Left hindlimb (tissue), 1 donor: ENCODE results near the gene SPOP.
"Not testable (repeated sequence)": the region's sequence is repeated elsewhere in the genome, so short reads cannot be mapped to it uniquely, and the experiment has no call there.

Experiments used
- DNase-seq: peaks from one replicate; pipeline ENCODE4 v3.0.0-alpha.2; 2018

The SPOP gene

DNA sequence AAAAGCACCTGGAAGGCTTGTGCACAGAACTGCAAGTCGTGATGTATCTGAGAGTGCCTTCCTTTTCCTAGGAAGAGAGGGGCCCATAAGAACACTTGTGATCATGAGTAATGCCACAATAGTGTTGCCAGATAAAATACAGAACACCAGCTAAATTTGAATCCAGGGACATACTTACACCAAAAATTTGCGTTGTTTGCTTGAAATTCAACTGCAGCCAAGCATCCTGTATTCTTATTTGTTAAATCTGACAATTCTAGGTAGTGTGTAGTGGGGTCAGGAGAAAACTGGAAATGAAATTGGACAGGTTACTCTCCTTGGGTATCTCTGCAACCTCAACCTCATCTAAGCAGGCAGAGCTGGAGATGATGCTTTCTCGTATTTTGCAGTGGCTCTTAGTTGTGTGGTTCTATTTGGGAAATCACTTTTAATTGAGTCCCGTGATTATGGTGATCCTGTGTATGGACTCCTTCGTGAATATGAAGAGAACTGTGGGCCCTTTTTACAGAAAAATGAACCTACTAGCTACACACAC, 17.9 kb upstream of the SPOP start:
- DNase-seq = no peak

DNA sequence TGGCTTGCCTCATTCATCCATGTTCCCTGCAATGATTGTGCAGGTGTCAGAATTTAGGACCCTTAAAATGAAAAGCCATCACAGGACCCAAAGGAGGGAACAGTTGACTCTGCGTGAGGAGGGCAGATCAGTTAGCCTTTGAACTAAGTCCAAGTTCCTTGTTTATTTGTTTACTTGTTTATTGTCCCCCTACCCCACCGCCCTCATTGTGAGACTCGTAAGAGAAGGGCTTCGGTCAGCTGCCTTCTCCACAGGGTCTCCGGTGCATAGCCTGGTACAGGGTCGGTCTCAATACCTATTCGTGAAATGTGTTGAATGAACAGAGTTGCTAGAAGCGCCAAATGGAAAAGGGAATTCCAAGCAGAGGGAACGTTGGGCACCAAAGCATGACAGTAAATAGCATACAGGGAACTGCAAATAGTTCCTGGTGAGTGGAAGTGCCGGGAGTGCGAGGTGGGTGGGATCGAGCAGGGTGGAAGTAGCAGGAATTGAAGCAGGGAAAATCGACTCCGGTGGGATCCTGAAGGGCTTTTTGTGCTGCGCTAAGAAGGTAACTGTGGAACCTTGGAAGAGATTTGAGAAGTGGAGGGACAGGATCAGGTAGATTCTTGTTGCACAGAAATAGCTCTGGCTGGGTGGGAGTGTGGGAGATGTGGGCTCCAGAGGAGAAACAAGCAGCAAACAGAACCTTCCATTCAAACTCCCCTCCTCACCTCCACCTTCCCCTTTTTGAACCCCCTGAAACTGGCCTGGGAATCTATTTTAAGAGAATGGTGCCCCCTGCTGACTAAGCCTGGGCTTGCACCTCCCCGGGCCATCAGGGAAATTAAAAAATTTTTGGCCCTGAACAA, 17.2 kb upstream of the SPOP start:
- peak; percentile 63 for DNase-seq

DNA sequence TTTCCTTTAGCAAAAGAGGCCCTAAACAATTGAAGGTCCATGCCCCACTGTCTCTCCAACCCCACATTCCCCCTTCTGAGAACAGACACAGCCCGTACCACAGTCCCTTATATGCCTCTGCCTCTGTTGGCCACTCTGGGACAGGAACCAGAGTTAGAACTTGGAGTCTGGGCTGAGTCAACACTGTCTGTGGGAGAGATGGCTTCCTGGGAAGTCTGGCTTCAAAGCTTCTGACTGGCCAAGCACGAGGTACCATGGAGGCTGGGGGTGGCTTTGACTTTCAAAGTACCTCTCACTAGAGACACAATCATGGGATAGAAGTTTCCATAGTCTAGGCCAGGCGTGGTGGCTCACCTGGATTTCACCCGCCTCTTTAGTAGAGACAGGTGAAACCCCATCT, 14.9 kb upstream of the SPOP start:
- no peak for DNase-seq

DNA sequence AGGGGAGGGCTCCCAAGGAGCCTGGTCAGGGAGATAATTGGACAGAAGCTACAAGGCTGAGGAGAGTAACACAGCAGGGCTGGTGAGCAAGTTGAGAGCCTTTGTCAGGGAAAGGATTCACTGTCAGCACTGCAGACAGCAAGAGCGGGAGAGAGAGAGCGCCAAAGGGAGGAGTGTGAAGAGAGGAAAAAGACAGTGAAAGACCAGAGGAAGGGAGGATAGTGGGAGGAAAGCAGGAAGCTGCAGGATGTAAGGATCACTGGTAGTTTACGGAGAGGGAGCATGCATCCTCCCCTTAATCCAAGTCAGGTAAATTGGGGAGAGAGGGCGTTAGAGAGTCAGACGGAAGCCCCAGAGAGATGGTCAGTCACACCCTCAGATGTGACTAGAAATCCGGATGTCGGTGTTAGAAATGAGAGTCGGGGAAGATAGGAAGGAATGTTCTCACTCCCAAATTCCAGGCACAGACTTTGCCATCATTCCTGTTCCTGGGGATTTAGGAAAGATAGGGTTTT, 13.8 kb upstream of the SPOP start:
- no peak for DNase-seq

DNA sequence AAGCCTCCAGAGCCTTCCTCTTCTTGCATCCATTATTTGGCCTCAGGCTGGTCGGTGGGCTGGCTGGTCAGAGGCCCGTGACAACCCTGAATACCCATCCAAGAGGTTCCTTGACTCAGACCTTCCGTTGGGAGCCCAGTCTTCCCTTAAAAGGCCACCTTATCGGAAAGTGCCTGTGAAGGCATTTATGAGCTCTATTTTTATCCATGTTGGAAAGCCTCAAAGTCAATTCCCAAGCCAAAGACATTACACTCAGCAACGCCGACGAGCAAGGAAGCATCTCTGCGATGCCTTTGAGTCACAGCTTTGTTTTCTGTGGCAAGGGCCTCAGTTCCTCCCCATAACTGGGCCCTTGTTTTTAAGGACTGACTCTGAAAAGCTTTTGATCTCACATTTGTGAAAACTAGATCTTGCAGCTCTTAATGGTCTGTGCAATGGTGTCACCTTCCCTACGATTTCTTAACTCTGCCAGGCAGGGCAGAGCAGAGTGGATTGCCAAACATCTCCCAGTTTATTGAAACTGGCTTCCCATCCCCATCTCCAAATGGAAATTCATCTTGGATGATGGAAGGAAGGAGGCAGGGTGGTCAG, 13.3 kb upstream of the SPOP start:
- no peak for DNase-seq

DNA sequence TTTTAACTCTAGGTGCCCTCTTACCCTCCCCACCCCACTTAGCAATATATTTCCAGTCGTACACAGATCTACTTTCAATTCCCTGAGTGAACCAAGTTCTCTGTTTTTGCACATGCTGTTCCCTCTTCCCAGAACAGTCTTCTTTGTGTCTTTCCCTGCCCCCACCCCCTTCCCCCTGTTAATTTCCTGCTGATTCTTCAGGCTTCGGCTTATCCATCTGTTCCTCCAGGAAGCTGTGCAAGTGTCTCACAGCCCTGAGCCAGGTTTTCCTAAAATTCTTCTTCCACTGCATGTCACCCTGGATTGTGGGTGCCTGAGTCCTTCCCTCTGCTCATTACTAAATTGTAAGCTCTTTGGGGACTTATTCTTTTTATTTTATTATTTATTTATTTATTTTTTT, 12.4 kb upstream of the SPOP start:
- DNase-seq = no peak

DNA sequence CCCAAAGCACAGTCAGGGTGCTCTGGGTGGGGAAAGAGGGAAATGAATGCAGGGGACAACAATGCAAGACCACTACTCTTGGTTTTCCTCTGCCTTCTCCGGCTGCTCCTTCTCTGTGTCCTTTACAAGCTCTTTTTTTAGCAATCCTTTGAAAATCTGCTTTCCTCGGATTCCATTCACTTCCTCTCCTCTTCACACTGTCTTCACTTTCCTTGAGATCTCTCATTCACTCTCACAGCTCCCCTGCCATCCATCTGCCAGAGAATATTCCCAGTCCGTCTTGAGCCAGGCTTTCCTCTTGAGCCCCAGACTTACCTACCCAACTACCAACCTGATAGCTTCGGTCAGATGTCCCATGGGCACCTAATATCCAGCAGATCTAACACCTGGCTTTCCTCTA, 11.0 kb upstream of the SPOP start:
- DNase-seq = no peak

DNA sequence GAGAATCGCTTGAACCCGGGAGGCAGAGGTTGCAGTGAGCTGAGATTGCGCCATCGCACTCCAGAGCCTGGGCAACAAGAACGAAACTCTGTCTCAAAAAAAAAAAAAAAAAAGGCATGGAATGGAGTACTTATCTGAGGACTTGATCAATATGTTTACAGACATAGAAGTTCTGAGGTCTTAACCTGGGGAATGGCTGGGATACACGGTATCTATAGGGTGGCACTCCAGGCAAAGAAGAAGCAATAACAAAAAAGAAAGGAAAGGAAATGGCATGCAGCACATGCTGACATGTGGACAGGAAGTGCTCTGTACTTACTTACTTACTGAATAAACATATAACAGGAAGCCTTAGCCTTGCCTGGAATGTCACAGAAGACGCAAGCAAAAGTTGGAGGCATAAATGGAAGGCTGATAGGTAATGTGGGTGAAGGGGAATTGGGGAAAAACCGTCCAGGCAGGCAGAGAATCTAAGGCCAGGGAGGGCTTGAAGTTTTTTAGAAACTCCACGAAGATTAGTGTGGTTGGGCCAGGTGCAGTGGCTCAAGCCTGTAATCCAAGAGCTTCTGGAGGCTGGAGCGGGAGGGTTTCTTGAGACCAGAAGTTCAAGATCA, 10.1 kb upstream of the SPOP start:
- DNase-seq = no peak

DNA sequence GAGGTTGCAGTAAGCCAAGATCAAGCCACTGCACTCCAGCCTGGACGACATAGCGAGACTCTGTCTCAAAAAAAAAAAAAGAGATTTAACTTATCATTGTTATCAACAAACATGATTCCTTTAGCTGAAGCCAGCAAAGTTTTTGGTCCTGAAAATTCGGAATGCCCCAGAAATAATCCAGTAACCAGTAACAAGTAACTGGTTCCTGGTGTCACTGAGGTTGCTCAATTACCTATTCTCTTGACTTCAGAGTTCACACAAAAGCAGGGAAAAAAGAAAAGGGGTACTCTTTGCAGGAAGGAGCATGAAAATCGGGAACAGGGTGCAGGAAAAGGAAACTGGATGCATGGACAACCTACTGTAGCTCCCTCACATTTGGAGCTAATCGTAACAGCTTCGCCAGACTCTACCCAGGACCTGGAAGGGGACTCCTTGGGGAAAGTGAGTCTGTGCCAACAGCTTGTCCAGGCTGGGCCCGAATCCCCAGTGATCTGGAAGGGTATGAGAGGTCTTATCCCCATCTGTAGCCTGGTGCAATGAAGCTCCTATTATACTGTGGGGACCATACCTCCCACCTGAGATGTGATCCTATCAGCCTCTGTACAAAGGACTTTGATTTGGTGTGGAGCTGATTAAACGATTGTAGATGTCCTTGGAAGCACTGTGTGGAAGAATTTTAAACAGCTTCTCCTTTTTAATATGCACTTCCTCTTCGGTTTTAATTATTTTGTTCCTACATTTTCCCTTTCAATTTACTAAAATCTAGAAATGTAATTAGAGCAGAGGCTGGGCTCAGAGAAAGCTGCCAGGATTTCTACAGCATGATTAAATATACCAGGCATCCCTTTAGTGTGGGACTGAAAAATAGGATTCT, 3.4 kb upstream of the SPOP start:
- DNase-seq = no peak

DNA sequence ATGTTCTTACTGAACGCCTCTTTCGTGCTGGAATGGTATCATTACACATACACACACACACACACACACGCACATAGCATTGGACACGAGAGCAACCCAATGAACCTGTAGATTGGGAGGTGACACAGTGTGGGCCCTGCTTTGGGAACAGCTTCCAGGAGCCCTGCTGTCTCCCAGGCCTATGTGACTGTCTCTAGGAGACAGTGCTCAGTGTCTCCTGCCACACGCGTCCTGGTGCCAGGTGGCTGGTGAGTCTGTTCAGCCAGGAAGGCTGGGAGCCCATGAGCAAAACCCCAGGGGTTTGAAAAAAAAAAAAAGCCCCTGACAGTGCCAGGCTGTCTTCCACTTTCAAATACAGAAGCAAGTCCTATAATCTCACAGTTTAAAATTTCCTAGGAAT, 2.4 kb upstream of the SPOP start:
- no peak for DNase-seq

DNA sequence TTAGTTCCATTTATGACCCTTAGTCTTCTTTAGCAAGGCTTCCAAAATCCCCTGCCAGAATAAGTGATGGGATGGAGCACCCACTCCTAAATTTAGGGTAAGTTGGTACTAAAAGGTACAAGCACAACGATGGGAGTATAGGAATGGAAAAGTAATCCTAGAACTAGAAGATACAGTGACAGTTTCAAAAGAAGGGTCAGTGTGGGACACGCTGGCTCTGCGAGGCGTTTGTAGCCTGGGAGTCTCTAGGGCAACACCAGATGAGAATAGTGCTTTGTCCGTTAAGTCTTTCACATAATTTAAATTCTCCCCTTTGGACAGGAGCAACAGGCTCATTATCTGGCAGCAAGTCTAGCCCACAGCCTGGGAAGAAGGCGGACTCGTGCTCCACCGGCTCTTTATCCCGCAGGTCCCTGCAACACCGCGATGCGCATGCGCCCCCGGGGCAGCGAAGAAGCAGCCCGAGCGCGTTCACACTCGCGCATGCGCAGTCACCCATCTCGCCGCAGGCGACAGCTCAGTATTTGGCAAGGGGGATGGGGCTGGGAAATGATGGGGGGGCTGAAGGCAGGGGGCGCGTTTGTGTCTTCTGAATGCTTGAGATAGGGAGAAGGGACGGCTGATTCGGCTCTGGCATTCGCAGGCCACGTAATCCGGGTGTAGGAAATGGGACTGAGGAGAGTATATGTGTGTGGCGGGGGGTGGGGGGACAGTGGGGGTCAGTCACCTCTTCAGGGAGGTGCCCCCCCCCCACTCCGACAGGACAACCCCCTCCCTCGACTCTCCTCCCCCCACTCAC, 564 bp downstream of the SPOP start:
- peak; percentile 95 for DNase-seq

DNA sequence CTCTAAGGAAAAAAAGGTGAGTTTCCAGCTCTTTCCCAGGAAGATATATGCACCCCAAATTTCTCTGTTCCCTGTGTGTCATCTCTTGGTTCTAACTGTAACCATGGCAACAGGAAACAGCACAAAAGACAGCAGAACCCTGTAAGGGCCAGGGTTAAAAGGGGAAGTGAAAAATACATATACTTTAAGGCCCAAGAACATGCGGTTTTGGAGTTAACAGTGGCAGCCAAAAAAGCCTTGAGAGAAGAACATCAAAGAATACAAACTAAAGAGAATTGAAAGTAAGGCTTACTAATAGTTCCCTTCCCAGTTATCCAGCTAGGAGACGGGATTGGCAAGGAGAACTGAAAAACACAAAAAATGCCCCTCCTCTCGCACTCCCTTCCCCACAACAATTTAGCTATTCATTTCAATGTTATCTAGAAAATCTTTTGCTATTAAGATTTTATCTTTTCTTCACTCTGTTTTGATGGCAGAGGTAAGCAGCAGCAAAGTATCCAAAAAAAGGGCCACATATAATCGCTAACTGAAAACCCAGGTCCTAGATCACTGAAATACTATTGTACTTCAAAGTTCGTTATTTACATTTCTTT, 1.5 kb downstream of the SPOP start:
- DNase-seq = no peak

DNA sequence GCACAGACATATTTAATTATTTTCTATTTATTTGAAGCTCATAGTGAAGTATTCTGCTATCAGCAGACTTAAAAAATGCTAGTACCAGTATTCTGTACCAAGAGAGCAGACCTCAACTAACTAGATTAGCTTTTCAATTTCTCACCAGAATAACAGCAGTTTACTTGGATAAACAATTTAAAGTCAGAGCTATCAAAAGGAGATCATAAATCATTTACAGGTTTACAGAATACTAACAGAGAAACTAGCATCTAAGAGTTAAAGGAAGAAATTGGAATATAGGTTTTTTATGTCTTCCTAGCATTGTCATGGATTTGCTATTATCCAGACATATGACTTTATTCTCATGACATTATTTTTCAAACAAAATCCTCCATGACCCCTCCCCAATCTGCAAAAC, 3.4 kb downstream of the SPOP start:
- no peak for DNase-seq

DNA sequence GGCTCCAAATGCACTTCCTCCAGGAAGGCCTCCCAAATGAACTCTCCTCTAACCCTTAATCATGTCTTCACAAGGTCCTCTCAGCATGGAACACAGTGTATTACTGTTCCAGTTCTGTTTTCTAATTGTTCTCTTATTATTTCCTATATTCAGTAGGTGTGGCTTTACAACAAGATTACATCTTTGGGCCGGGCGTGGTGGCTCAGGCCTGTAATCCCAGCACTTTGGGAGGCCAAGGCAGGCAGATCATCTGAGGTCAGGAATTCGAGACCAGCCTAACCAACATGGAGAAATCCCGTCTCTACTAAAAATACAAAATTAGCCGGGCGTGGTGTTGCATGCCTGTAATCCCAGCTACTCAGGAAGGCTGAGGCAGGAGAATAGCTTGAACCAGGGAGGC, 4.2 kb downstream of the SPOP start:
- DNase-seq = not testable (repeated sequence)

DNA sequence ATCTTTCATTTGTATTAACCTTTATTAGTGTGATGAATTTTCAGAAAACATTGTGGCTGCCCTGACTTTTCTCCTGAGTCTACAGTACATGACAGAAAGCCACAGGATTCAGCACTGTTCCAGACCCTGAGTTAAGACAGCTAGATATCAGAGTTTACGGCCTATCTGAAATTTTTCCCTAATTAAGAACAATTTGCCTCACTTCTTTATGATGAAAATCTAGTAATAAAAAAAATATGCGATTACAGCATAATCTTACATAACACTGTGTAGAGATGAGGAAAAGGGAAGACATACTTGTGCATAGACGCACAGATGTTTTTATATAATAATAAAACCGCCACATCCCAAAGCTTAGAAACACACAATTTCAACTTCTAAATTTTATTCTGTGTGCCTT, 7.3 kb downstream of the SPOP start:
- DNase-seq = no peak

DNA sequence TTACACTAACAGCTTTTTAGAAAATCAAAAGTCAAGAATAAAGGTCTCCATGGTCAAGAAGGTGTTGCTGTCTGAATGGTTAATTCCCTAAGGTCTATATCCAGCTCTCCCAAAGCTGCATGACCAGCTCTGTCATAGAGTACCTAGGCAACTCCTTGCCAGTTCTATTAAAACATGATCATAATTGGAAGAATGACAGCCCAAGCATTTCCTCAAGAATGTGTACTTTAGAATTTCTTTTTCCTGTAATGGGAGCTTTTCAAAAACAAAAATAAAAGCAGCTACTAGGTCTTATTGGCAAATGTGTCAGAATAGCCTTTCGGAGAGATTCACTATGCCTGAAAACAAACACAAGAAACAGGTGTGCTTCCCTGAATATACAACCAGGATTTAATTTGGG, 7.9 kb downstream of the SPOP start:
- DNase-seq = no peak

DNA sequence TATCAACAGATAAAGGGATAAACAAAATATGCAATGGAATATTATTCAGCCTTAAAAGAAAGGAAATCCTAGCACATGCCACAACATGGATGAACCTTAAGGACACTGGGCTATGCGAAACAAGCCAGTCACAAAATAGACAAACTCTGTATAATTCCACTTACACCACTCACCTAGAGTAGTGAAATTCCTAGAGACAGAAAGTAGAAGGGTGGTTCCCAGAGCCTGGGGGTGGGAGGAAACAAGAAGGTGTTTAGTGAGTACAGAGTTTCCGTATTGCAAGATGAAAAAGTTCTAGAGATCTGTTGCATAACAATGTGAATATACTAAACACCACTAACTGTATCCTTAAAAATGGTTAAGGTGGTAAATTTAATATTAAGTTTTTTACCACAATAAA, 10.0 kb downstream of the SPOP start:
- DNase-seq = no peak

DNA sequence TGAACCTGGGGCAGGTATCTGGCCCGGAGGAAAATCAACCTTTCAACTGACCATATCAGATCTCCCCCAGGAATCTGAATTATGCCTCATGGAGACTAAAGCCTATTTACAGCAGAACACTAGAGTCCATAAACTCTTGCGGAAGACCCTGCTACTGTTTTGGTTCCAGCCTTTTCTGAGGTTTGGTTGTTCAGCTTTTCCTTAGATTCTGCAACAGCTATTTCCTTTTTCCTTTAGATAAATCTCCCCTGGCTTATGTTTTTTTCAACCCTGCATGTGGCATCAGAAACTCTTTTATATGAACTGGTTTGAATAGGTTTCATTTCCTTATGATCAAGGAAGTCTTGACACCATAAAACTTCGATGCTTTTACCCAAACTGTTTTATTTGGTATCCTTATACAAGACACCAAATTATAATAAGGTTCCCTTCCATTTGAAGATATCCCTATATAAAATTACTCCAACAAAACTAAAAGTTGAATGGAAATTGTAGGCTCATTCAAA, 13.1 kb downstream of the SPOP start:
- DNase-seq = no peak

DNA sequence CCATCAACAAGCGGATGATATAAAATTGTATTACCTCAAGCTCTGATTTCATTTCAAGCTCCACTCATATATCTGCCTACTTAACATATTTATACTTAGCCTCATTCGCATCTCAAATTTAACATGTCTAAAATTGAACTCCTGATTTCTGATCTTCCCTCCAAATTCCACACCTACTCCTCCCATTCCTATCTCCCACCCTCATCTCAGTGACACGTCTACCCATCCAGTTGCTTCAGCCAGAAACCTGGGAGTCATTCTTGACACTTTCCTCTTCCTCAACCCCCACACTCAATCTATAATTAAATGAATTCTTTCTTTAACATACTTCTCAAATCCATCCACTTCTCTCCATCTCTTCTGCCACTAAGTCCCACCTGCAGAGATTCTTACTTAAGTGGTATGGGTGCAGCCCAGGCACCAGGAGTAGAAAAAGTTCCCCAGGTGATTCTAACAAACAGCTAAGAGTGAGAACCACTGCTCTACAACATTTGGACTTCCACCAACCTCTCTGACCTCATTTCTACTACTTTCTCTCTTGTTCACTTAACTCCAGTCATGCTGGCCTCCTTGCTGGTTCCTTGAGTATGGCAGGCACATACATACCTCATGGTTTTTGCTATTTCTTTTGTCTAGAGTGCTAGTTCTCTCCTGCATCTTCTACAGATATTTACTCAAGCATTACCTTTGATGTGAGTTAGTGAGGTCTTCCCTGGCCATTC, 18.1 kb downstream of the SPOP start:
- no peak for DNase-seq

DNA sequence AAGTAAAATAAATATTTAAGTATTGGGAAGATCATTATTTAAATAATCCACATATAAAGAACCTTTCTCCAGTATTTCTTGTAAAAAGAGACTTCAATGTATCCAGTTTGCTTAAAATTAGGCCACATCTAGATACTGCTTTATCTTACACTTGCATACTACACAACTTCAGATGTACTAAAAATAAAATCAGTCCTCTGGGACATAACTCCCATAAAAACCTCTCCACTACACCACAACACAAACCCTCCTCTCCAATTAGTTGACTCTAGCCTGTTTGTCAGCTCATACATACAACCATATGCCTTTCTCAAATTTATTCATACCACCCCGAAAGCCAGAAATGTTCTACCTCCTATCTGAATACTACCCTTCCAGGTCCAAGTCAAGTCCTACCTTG, 21.6 kb downstream of the SPOP start:
- no peak for DNase-seq

DNA sequence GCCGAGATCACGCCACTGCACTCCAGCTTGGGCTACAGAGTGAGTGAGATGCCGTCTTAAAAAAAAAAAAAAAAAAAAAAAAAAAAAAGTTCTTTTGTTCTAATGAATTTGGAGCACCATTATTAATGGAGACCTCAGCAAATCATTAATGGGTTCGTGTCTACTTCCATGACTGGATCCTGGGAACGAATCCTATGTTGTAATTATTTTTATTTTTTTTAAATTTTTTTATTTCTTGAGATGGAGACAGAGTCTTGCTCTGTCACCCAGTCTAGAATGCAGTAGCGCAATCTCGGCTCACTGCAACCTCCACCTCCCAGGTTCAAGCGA, 30.7 kb downstream of the SPOP start:
- DNase-seq = no peak
